ENCODE results near the gene REXO1. TPM values are rescaled to one million over a fixed set of nuclear protein-coding genes. Genes with fewer than 3 reads are reported as not detected.
A peak's percentile ranks its signal among the peaks of the same experiment; 100 is the strongest.

Gene REXO1
- total and polyA plus RNA-seq, 2 of the 13 experiments (the other 11 are each of a cell fraction or from before 2014, with no cell fraction given), result 5.0 to 11.2 TPM

- TF ChIP-seq ZNF318 (CRISPR knock-in tag; IDR thresholded peaks at IDR 0.05), result no peak; the same call in 1 of the 2 replicates
- TF ChIP-seq GATAD2A (CRISPR knock-in tag; IDR thresholded peaks at IDR 0.05), result peak; percentile 92
- TF ChIP-seq PHF8 (CRISPR knock-in tag; IDR thresholded peaks at IDR 0.05), result peak; percentile 49; the same call in 1 of the 2 replicates
- peak; percentile 25; the same call in 1 of the 2 replicates for TF ChIP-seq ARID3A (IDR thresholded peaks at IDR 0.05; ENCODE audit: low read depth, low read length)
- TF ChIP-seq ZNF724P (CRISPR knock-in tag; IDR thresholded peaks at IDR 0.05; ENCODE audit: borderline replicate concordance), result 0 out of 2 replicates have a peak, but pooled peaks have one; percentile 45
- 0 out of 2 replicates have a peak, but pooled peaks have one; percentile 38 for TF ChIP-seq ATF1 (CRISPR knock-in tag; IDR thresholded peaks at IDR 0.05)
- peak; percentile 46 for TF ChIP-seq TEAD3 (CRISPR knock-in tag; optimal IDR thresholded peaks at IDR 0.05; ENCODE audit: borderline replicate concordance)
- peak; percentile 57; the same call in 1 of the 2 replicates for TF ChIP-seq ZNF317 (CRISPR knock-in tag; IDR thresholded peaks at IDR 0.05)
- no peak for TF ChIP-seq SATB2 (CRISPR knock-in tag; IDR thresholded peaks at IDR 0.05)
- TF ChIP-seq MXD3 (CRISPR knock-in tag; IDR thresholded peaks at IDR 0.05), result no peak
- TF ChIP-seq SIX1 (CRISPR knock-in tag; IDR thresholded peaks at IDR 0.05; ENCODE audit: borderline replicate concordance), result 0 out of 2 replicates have a peak, but pooled peaks have one; percentile 50
- TF ChIP-seq MAF1 (CRISPR knock-in tag; IDR thresholded peaks at IDR 0.05; ENCODE audit: borderline replicate concordance), result no peak
- TF ChIP-seq ARNTL (CRISPR knock-in tag; IDR thresholded peaks at IDR 0.05), result peak; percentile 76; the same call in 1 of the 2 replicates
- no peak for TF ChIP-seq PTBP1 (IDR thresholded peaks at IDR 0.05; ENCODE audit: low read depth, low read length, poor library complexity, severe bottlenecking)
- no peak for TF ChIP-seq NFIC (IDR thresholded peaks at IDR 0.05; ENCODE audit: low read length)
- peak; percentile 87 for TF ChIP-seq PITX1 (CRISPR knock-in tag; IDR thresholded peaks at IDR 0.05)
- TF ChIP-seq ZGPAT (CRISPR knock-in tag; IDR thresholded peaks at IDR 0.05), result peak; percentile 81; the same call in 1 of the 2 replicates
These were observed 22.9 kb upstream of the REXO1 start (continued) for GRCh38 chr19:1871140-1871597.

Measured in HepG2 (cell line).